Activated CD4-positive, alpha-beta T cell treated with anti-CD3 and anti-CD28 coated beads for 4 hours (primary cell): ENCODE data around the gene TPCN2.
"Not testable (repeated sequence)": the region's sequence is repeated elsewhere in the genome, so short reads cannot be mapped to it uniquely, and the experiment has no call there.

ENCODE experiments used
- DNase-seq, 2 donors: peaks; one replicate each; pipeline ENCODE4 v3.0.0-alpha.2; 2020

TPCN2 gene

GRCh38 chr11:69133251-69133650 lies 84.5 kb downstream of the TPCN2 start:
- no peak for DNase-seq

DNA sequence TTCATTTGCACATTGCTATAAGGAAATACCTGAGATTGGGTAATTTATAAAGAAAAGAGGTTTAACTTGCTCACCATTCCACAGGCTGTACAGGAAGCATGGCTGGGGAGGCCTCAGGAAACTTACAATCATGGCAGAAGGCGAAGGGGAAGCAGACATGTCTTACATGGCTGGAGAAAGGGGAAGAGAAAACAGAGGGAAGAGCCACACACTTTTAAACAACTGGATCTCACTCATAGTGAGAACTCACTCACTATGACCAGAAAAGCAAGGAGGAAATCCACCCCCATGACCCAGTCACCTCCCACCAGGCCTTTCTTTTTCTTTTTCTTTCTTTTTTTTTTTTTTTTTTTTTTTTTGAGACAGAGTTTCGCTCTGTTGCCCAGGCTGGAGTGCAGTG lies 85.5 kb downstream of the TPCN2 start:
- DNase-seq = not testable (repeated sequence)

DNA sequence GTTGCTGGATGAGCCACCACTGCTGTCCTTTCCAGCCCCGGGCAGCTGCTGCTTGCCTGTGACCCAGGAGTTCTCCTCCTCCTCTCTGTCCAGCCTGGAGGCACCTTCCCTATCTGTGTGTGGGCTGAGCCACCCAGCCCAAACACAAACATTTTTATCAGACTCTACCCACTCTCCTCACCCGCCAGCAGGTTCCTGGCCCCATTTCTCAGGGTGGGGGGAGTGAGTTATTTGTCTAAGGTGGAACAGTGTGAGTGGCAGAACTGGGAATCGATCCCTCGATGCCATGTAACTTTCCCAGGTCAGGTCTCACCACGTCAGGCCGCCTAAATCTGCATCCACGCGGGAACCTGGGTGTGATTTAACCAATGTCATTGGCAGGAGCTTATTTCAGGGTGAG lies 86.2 kb downstream of the TPCN2 start:
- no peak for DNase-seq

DNA sequence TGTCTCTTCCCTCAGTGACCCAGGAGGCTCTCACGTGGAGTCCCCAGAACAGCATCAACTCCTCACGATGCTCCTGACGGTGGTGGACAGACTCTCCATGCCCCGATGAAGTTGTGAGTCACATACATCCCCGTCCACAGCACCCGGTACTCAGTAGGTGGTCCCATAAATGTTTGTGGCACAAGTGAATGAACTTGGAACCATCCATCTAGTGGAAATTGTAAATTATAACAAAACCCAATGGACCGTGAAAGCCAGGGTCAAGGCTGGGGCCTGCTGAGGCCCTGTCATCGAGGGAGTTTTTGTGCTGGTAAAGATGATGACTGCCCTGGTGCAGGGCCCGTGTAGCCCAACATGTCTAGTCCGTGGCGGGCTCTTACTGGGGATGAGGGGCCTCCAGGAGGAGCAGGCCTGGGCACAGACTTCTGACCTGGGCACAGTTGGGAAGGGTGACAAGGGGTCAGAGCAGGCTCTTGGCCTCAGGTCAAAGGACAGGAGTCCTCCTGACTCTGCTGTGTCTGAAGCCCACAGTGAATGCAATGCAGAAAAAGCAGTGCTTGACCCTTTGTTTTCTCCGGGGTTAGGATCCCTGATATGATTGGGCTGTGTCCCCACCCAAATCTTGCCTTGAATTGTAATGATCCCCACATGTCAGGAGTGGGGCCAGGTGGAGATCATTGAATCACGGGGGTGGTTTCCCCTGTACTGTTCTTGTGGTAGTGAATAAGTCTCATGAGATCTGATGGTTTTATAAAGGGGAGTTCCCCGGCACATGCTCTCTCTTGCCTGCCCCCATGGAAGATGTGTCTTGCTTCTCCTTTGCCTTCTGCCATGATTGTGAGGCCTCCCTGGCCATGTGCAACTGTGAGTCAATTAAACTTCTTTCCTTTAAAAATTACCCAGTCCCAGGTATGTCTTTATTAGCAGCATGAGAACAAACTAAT lies 87.0 kb downstream of the TPCN2 start:
- no peak for DNase-seq

- no peak for DNase-seq
Measured at GRCh38 chr11:69136471-69136870, 87.7 kb downstream of the TPCN2 start.

DNA sequence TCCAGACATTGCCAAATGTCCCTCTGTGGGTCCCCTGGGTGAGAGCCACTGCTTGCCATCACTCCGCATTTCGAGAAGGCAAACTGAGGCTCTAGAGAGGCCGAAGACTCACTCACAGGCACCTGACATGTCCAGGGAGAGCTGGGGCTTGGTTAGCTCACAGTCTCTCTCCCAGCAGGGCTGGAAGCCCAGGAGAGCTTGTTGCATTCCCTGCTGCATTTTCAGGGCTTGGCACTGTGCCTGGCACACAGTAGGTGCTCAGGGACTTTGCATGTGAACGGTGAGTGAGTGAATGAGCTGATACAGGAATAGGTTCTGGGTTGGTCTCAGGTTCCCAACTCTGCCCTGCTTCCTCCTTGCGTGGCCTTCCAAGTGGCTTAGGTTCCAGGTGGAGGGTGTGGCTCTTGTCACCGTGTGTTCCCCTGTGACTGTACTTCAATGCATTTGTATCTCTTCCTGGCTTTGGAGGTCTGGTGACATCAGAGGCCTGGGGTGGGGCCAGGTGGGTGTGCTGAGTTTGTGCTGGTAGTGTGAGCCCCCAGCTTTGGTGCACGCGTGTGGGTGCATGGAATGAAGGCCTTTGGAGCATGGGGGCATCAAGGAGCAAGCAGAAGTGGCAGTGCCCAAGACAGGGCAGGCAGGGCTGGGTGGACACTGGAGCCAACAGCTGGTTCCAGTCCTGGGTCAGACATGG lies 88.6 kb downstream of the TPCN2 start:
- no peak for DNase-seq

DNA sequence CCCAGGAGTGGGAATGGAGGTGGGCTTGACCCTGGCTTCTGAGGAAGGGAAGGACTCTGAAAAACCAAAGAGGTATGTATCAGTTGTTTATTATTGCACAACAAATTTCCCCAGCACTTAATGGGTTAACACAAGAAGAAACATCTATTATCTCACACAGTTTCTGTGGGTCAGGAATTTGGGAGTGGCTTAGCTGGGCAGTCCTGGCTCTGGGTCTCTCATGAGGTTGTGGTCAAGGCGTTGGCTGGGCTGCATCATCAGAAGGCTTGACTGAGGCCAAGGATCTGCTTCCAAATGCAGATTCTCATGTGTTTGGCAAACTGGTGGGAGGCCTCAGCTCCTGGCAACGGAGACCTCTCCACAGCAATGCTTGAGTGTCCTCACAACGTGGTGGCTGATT lies 89.5 kb downstream of the TPCN2 start:
- DNase-seq = no peak

GRCh38 chr11:69140161-69140560 lies 91.4 kb downstream of the TPCN2 start:
- DNase-seq = not testable (repeated sequence)

DNA sequence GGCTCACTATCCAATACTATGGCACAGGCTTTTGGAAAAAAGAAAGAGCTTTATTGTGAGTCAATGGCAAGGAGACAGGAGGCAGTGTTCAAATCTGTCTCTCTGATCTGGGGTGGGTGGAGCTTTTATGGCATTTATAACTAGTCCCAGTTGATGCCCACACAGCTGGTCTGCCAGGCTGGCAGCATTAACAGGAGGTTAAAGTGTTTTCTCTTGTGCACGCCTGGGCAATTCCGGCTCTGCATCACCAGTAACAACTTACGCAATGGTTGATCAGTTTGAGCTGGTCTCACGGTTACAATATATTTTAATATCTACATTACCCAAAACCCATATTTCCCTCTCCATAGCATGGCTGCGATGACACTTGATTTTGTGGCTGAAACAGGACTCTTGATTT lies 91.9 kb downstream of the TPCN2 start:
- DNase-seq = no peak

- DNase-seq = no peak
Measured at GRCh38 chr11:69141742-69142141, 93.0 kb downstream of the TPCN2 start.

- DNase-seq = no peak
Measured at GRCh38 chr11:69142895-69143294, 94.2 kb downstream of the TPCN2 start.

- no peak for DNase-seq
Measured at GRCh38 chr11:69144316-69145049, 95.8 kb downstream of the TPCN2 start.

- no peak for DNase-seq
Measured at GRCh38 chr11:69145050-69145380, 96.3 kb downstream of the TPCN2 start.

DNA sequence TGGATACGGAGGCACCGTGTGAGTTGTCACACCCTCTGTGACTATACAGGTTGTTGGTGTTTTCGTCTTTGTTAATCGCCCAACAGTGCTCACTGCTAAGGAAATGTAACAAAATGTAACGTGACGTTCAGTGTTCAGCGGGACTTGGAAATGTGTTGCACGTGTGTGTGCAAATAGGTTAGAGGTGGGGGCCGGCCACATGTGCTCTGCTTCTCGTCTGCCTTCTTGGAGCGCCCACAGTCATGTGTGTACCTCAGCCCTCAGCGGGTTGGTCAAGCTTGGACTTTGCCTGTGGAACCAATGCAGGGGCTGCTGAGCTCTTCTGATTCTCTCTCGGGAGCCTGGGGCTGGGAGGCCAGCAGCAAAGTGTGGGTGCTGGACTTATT lies 99.6 kb downstream of the TPCN2 start:
- DNase-seq = no peak

GRCh38 chr11:69148806-69149205 lies 100.1 kb downstream of the TPCN2 start:
- no peak for DNase-seq

DNA sequence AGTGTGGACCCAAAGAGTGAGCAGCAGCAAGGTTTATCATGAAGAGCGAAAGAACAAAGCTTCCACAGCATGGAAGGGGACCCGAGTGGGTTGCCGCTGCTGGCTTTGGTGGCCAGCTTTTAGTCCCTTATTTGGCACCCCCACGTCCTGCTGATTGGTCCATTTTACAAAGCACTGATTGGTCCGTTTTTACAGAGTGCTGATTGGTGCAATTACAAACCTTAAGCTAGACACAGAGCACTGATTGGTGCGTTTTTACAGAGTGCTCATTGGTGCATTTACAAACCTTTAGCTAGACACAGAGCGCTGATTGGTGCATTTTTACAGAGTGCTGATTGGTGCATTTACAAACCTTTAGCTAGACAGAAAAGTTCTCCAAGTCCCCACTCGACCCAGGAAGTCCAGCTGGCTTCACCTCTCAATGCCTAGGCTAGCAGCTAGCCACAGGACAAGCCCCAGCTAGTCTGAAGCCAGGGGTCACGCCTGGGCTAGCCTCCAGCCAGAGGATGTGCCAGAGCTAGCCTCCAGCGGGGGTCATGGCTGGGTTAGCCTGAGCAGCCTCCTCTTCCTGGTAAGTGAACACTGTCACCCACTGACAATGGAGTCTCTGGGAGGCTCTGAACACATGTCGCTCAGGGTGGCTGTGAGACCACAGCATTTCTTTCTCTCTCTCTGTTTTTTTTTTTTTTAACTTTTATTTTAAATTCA lies 100.8 kb downstream of the TPCN2 start:
- DNase-seq = not testable (repeated sequence)

DNA sequence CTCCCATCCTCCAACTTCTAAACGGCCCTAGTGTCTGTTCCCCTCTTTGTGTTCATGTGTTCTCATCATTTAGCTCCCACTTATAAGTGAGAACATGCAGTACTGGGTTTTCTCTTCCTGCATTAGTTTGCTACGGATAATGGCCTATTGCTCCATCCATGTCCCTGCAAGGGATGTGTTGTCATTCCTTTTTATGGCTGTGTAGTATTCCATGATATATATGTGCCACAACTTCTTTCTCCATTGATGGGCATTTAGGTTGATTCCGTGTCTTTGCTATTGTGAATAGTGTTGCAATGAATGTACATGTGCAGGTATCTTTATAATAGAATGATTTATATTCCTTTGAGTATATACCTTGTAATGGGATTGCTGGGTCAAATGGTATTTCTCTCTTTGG lies 101.4 kb downstream of the TPCN2 start:
- DNase-seq = no peak

- no peak for DNase-seq
Measured at GRCh38 chr11:69151836-69152235, 103.1 kb downstream of the TPCN2 start.

DNA sequence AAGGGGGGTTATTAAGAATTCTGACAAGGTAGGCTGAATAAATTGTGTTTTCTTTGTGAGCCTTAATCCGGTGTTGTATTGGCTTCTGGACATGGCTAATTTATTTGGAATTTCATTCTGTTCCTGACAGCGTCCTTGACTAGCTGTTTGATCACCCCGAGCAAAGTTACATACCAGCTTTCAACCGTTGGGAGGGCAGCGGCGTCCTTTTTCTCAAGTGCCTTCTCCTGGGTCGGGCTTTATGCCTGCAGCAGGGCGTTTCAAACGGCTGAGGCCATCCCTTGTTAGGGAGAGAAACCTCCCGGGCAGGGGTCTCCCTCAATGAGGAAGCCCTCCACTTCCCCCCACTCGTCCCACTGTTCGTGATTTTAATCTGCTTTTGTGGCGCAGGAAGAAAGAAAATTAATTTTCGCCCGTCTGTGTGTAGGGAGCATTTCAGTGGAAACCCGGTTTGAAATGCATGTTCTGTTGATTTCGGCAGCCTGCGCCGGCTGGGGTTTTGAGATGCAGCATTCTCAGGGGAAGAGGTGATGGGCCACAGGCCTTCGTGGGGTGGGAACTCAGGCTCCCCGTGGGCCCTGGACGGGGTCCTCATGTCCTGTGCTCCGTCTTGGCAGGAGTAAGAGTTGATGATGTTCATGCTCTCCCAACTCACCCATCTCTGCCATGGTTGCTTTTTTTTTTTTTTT lies 104.1 kb downstream of the TPCN2 start:
- DNase-seq = no peak

DNA sequence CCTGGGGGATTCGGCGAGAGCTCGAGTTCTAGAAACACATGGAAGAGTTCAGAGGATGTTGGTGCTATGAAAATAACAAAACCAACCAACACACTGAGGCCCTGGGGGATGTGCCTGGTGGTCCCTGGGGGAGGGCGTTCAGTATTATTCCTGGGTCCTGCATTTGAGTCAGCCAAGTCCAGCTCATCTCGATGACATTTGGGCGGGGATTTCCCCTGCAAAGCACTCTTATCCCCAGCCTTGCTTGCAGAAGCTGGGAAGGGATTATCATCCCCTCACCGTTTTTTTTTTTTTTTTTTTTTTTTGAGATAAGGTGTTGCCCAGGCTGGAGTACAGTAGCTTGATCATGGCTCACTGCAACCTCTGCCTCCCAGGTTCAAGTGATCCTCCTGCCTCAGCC lies 104.9 kb downstream of the TPCN2 start:
- no peak for DNase-seq

- DNase-seq = no peak
Measured at GRCh38 chr11:69154211-69154913, 105.6 kb downstream of the TPCN2 start.

GRCh38 chr11:69154938-69155301 lies 106.2 kb downstream of the TPCN2 start:
- no peak for DNase-seq
